CD4-positive, alpha-beta T cell treated with Interleukin-17A for 4 hours (primary cell): Measurements from ENCODE around the gene AKR1B1.

ENCODE experiments used
- DNase-seq: peaks from one replicate; pipeline ENCODE4 v3.0.0-alpha.2; 2020; ENCODE audit warnings: mixed read lengths

Gene AKR1B1

DNA sequence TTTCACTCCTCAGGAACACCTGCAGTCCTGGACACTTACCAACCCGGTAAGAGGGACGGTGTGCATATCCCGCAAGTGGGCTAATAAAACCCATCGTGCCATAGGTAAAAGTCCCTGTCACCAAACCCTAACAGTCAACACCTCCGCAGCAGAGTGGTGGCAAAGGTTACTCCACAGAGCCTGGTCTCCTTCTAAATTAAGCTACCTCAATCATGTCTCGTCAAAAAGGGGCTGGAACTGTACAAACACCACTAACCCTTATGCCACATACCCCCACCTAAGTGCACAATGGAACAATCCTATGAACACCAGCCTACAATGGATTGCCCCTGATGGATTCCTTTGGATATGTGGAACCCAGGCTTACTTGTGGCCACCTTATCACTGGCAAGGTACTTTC, 9.6 kb upstream of the AKR1B1 start:
- no peak for DNase-seq

DNA sequence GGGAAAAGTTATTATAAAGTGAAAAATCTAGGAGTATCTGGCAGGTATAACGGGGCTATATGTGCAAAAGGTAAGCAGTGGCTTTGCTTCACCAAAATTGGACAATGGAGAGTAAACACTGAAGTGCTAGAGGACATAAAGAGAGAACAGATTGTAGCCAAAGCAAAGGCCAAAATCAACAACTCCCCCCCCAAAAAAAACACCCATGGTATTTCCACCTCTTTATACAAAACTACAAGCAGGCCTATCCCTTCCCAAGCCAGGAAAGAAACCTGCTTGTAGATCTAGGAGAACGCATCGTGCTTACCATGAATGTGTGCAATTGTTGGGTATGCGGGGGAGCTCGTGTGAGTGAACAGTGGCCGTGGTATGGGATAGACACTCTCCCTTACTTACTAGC, 9.2 kb upstream of the AKR1B1 start:
- DNase-seq, result no peak

DNA sequence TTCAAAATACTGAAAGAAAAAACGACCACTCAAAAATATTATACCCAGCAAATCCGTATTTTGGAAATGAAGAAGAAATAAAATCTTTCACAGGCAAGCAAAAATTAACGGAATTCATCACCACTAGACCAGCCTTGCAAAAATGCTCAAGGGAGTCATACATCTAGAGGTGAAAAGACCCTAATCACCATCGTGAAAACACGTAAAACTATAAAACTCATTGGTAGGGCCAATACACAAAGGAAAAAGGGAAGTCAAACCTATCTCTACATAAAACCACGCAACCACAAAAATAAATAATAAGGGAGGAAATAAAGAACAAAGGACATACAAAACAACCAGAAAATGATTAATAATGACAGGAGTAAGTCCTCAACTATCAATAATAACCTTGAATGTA, 6.6 kb upstream of the AKR1B1 start:
- DNase-seq, result no peak

DNA sequence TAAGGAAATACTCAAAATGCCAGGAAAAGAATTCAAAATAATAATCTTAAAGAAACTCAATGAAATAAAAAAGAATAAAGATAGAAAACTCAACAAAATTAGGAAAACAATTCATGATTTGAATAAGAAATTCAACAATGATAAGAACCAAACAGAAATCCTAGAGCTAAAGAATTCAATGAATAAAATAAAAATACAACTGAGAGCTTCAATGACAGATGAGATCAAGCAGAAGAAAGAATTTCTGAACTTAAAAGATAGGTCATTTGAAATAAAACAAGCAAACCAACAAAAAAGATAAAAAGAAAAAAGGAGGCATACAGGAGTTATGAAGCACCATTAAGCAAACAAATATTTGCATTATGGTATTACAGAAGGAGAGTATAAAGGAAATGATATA, 5.6 kb upstream of the AKR1B1 start:
- no peak for DNase-seq

DNA sequence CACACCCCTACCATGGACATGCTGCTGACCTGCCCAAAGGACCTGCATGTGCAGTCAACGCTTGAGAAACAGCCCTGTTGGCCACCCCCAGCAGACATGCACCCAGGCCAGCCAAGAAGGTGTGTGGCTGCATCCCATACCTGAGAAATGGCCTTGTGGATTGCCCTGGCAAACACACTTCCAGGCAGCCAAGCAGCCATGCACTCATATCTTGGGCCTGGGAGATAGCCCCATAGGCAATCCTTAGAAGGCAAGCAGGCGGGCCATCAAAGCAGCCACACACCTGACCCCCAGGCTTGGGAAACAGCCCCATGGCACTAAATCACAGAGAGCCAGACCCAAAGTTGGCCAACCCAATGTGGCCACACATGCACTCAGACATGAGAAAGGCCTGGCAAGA, 4.9 kb upstream of the AKR1B1 start:
- no peak for DNase-seq

DNA sequence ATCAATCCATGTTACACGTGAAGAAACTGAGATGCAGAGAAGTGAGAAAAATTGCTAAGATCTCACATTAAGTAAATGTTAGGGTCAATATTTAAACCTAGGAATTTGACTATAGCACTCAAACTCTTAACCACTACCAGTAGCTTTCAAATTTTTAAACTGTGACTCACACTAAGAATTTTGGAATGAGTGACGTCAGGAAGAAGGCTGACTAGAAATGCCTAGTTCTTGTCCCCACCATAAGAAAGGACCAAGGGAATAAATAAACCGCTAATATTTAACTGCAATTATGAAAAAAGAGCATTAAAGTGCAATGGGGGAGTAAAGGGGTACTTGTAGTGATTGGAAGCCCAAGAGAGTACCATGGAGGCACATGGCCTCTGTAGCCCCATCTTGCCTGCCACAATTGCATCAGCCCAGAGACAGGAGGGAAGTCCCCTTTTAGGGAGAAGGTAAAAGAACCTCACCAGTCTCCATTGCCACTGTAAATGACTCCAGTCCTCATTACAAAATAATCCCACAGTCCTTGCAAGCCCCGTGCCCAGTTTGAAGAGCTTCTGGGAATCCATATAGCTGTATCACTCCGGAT, 3.5 kb upstream of the AKR1B1 start:
- no peak for DNase-seq

DNA sequence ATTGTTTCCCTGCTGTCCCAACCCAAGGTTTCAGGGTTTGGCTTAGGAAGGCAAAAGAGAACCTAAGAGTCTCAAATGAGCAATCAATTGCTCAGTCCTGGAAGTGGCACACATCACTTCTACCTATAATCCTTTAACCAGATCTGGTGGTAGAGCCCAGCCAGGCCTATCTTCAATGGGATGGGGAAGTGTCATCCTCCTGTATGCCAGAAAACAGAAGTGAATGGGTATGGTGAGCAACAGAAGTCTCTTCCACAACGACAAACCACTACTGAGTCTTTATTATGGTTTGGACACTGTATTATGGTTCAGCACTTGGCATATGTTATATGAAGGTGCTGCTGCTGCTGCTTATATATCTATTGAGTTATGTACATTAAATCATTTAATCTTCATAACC, 3.0 kb upstream of the AKR1B1 start:
- DNase-seq, result no peak

DNA sequence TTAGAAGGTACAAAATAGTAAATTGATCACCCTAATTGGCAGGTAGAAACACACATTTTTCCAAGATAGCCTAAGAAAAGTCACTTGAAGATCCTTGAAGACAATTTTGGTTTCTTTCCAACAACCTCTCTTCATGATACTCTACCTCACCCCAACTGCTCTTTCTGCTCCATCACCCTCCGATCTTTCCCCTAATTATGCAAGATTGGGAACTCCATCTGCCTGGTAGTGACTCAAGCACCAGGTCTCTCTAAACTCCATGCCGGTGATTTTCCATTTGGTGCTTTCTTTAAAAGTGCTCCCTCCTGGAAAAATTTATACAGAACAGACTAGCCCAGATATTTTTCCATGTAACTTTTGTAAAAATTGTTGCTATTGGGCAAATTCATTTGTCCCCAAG, 1.1 kb upstream of the AKR1B1 start:
- no peak for DNase-seq

DNA sequence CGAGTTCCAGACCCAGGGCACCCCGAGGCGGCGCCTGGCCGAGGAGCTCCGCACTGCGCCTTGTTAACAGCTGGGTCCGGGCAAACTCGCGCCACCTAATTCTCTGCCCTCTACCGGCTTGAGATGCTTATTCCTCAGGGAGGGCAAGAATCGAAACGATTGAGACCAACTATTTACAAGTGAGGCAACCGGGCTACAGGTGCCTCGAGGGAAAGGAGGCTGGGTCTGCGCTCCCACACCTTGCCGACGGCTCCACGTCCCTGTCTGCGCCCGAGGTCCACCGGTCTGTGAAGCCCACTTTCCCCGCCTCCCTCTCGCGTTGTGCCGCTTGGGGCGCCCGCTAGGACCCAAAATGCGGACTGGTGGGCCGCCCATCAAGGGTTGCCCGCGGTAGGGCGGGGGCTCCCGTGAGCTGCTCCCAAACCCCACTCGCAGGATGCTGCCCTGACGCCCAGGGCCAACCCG, 527 bp downstream of the AKR1B1 start:
- DNase-seq, result peak; percentile 66

DNA sequence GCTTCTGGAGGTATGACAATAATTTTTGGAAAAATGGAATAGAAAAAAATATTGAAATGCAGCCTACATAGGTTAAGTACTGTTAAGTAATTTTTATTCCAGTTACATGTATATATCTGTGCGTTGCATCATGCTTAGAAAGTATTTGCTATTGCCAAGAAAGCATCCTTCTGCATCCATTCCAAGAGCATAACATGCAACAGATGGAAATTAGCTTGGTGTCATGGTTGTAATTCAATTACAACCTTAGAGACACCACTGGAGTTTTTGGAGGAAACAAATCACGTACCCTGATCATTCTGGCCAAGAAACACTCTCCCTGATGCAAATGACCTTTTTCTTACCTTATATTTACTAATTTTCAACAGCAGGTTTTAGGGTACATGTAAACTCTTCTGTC, 1.7 kb downstream of the AKR1B1 start:
- DNase-seq, result no peak

DNA sequence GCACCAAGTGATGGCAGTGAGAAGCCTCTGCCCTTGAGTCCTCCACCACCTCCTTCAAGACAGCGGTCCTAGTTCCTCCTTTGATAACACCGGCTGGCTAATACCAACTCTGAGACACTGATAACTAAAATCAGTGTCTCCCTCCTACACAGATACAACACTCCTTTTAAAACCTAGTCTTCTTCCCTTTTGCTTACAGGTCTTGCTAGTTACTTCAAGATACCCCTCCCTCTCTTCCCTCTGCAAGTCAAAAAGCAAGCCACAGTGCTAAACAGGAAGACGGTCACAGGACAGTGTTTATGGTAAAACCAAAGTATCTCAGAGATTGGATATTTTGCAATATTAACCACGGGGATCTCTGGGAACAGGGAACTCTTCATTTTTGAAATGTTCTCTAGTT, 4.6 kb downstream of the AKR1B1 start:
- peak; percentile 9 for DNase-seq

DNA sequence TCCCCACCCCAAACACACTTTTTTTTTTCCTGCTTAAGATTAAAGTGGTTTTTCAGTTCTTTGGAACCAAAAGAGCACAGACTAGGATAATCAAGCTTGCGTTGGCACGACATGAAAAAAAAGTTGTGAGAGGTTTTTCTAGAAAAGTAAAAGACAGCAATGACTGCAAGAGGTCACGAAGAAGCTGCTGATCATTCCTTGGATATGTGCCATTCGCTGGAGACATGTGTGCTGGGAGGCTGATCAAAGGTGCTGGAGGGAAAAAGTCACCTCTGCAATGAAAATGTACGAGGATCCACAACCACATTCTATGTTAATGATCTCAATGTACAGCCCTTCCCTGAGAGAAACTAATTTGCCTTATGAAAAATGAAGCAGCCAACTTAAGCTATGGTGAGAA, 5.4 kb downstream of the AKR1B1 start:
- no peak for DNase-seq

DNA sequence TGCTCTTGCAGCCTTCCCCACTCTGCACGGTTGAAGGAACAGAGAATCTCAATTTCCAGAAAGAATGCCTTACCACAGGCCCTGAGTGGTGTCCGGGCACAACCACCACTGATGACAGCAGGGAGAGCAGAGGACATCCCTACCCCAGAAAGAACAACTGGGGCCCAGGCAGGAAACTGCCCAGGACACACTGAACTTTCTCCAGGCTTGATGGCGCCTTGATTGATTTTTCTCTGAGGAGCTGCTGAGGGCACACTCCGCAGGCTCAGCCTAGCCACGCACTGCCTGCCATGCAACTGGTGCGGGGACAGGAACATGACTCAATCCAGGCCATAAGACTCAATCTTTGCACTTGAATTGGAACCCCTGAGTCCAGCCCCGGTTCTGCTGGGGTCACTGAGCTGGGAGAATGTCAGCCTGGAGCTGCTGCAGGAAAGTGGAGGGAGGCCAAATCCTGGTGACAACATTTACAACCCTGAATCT, 5.9 kb downstream of the AKR1B1 start:
- DNase-seq, result no peak

DNA sequence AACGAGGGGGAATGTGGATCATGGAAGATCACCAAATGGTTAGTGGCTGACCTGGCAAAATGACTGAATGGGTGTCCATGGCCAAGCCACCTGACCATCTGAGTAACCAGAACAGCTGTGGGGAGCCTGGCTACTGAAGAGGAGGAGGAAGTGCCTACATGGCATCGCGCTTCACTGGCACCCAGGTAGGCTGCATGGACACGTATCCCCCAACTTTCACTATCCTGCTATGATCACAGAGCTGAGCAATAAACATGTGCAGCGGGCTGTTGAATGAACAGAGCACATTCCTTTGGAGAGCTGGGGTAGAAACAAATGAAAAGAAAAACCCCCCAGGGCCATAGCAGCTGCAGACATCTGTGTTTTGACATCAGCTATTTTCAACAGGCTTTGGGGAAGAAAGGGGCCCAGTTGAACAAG, 6.5 kb downstream of the AKR1B1 start:
- no peak for DNase-seq

DNA sequence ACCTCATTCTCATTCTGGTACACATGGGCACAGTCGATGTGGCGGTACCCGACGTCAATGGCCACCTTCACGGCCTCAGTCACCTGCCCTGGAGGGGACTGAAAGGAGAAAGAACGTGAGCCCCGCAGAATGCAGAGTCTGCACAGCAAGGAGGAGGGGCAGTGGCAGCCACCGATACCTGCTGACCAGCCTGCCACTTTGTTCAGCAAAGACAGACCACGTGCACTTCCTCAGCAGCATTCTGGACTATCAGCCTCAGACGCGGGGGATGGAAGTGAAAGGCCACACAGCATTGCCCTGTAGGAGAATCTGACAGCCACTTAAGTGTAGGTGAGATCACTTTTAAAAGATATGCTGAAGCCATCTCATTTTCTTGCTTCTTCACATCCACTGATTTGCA, 7.2 kb downstream of the AKR1B1 start:
- DNase-seq, result no peak

DNA sequence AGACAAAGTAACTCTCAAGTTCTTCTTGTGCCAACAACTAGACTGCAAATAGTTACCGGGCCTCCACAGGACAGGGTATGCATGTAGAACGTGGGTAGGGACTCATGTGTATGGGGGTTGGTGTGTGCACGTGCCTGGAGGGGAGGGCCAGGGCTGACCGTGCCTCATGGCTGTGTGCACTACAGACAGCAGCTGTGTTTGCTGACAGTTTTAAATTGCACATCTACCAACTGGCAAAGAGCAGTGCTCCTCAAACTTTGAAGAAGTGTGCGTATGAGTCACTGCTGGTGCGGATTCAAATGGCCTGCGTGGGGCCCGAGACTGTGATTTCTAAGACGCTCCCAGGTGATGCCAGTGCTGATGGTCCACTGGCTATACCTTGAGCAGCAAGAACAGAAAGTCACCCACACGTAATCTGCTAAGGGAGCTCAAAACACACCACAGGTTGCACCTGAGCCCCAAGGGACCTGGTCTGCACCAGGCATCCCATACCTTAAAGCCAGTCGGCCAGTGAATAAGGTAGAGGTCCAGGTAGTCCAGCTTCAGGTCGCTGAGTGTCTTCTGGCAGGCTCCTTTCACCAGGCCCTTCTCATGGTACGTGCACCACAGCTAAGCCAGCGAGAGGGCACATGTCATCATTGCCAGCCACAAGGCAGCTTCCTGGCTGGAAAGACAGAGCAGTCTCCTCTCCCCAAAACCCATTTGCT, 8.5 kb downstream of the AKR1B1 start:
- DNase-seq, result no peak

DNA sequence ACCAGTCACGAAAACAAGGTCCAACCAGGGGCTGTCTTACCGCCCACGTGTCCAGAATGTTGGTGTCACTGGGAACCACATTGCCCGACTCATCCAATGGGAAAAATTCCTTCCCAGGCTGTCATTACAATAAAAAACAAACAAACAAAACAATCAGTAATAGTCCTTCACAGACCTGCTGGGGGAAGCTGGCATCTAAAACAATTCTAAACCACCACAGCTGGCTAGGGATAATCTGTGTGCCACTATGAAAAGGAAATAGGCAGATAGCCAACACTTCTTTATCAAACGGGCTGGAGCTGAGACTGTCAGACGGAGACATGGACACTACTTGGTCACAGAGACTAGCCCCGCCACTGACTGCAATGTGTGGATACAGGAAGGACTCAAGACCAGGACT, 9.2 kb downstream of the AKR1B1 start:
- DNase-seq, result no peak

DNA sequence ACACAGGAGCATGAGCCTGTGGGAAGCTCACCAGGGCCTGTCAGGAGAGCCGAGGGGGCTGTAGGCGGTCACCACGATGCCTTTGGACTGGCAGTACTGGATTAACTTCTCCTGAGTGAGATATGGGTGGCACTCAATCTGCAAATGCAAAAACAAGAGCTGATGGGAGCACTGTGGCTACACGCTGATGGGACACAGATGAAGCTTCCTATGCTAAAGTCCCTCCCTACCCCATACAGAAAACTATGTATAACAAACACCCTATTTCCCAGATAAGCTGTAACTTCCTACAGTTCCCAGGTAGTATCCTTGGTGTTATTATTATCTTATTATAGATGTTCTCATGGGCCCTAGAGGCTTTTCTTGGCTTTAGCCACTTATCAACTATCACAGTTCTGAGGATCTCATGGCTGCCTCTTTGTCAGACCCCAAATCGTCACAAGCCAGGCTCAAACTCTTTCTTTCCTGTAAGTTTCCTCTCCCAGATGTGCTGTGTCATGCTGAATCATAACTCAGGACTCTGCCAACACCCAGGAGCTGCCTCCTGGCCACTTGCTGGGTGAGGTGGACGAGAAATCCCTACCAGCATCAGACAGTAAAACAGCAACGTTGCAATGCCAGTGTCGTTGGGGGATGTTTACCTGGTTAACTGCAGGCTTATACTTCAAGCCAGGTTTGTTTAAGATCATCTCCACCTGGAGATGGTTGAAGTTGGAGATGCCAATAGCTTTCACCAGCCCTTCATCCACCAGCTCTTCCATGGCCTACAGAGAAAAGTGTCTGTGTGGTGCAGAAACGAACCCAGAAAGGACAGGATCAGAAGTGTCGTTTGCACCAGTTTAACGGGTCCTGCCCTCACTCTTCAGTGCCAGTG, 10.3 kb downstream of the AKR1B1 start:
- no peak for DNase-seq

DNA sequence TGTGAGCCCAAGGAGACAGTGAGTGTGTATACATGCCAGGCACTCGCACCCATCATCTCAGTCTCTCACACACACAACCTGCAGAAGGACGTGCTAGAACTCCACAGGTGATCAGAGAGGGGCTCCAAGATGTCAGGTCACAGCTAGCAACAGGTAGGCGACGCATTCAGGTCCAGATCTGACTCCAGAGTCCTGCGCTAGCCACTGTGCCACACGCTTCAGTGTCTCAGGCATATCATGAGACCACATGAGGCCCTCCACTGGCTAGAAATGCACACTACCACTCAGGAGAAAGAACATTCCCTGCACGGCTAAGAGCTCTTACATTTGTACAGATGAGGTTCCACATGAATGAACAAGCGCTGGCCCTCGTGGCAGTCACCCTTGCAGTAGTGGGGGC, 11.5 kb downstream of the AKR1B1 start:
- DNase-seq, result no peak

DNA sequence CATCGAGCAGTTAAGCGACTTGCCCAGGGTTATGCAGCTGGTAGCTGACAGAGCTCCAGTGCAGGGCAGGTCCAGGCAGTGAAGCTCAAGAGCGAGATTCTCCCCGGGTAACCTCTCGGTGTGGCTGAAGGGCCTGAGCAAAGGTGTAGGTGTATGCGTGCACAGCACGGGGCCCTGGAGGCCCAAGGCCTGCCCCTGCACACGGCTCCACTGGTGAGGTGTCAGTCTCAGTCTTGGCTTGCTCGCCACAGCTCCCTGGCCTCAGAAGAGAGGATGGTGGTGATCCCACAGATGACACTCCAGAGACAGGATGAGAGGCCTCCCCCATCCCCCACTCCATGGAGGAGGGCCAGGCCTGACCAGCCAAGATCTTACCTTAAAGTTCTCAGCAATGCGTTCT, 12.0 kb downstream of the AKR1B1 start:
- DNase-seq, result no peak

DNA sequence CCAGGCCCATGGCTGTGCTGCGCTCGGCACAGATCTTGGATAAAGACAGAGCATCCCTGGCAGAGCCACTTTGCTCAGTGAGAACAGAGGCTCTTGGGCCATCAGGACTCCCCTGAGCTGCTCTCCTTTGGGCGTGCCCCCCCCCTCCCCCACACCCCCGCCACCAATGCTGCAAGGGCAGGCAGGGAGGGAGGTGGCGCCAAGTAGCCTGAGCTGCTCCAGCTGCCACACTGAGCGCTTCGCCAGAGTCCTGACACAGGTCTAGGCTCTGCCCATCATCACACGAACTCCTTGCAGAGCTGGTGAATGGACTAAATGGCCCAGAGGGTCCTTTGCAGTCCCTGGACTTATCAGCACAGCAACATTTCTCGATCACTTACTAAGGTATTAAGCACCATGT, 12.5 kb downstream of the AKR1B1 start:
- DNase-seq, result no peak

DNA sequence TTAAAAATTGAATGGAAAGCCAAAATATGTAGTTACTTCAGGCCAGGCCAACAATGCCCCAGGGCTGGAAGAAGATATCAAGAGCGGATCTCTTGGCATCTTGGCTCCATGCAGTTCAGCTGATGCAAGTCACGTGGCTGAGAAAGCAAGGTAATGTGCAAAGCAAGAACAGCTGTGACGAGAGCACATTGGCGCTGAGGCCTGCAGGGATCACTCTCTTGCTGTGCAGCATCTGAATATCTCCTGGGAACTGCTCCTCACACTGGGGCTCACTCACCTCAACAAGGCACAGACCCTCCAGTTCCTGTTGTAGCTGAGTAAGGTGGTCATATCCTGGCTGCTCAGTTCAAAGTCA, 14.0 kb downstream of the AKR1B1 start:
- no peak for DNase-seq

DNA sequence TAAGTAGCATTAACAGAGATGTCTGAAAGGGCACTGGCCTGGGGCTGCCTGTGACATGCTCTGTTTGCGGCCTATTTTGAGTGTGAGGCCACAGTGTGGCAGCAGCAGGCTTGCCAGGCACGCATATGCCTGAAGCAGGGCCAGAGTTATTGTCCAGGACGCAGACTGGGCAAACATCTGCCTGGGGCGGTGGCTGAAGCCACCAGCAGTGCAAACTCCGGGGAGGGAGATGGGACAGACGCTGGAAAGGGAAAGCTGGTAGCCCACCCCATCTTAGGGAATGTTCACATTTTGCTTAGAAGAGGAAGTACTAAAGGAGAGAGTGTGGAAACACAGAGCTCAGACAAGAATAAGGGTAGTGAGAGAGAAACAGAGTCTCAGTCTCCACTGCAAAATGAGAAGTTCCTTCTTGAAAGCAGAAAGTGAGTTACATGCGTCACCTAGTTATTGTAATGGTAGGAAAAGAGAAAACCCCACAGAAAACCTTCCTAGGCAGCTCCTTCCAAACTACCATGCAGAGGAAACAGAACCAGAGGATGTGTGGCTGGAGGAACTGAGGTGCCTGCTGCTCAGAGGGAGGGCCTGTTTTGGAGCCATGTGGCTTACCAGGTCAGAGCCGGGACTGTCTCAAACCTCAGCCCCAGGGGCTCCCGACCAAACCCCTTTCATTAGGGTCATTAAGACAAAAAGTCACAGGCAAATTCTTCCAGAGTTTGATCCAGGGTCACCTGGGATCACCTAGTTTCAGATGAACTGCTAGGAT, 14.5 kb downstream of the AKR1B1 start:
- DNase-seq, result no peak
